Stomach smooth muscle (tissue), 2 donors: Measurements from ENCODE around the gene ABCA4.

Source experiments
- H3K27ac ChIP-seq: one replicate; pipeline ENCODE4 v1.7.0; 2013; ENCODE audit warnings: mild to moderate bottlenecking, low read length, inconsistent platforms
- H3K27me3 ChIP-seq, 2 donors: one replicate each; pipeline ENCODE4 v1.7.0; 2013; ENCODE audit warnings: low read length in 2 of 2; ENCODE audit not compliant: insufficient read depth in 2 of 2, control insufficient read depth in 1 of 2
- H3K36me3 ChIP-seq, 2 donors: one replicate each; pipeline ENCODE4 v1.7.0; 2013; ENCODE audit warnings: low read length in 2 of 2; ENCODE audit not compliant: control insufficient read depth in 2 of 2, insufficient read depth in 2 of 2
- H3K4me1 ChIP-seq: one replicate; pipeline ENCODE4 v1.7.0; 2013; ENCODE audit warnings: low read length; ENCODE audit not compliant: control insufficient read depth, insufficient read depth
- H3K4me3 ChIP-seq, 2 donors: one replicate each; pipeline ENCODE4 v1.7.0; 2013; ENCODE audit warnings: low read length in 2 of 2
- H3K9ac ChIP-seq, 2 donors: one replicate each; pipeline ENCODE4 v1.7.0; 2013; ENCODE audit warnings: low read length in 2 of 2, mild to moderate bottlenecking in 1 of 2
- H3K9me3 ChIP-seq, 2 donors: one replicate each; pipeline ENCODE4 v1.7.0; 2013; ENCODE audit warnings: low read length in 2 of 2; ENCODE audit not compliant: control insufficient read depth in 2 of 2
- donor health status: healthy.
- donor health status: Pancreatic carcinoma.

ABCA4 gene

GRCh38 chr1:94081566-94082344 is 39.2 kb downstream of the ABCA4 start:
- Histone ChIP-seq H3K9ac (no peak overlapping the region), H3K27me3 (peaks cover 0 to under 1% of the 10 kb centered on the region in 2 donors), H3K4me3 (no peak overlapping the region), H3K36me3 (no peaks in the 10 kb centered on the region), H3K4me1 (no peaks in the 10 kb centered on the region), H3K27ac (no peak overlapping the region), H3K9me3 (no peaks in the 10 kb centered on the region)

GRCh38 chr1:94079989-94080388 is 41.0 kb downstream of the ABCA4 start:
- Histone ChIP-seq H3K9me3 (no peaks in the 10 kb centered on the region), H3K4me1 (no peaks in the 10 kb centered on the region), H3K9ac (no peak overlapping the region), H3K36me3 (no peaks in the 10 kb centered on the region), H3K27me3 (no peaks in the 10 kb centered on the region), H3K4me3 (no peak overlapping the region), H3K27ac (no peak overlapping the region)

GRCh38 chr1:94079080-94079940 is 41.6 kb downstream of the ABCA4 start:
- no peaks in the 10 kb centered on the region for H3K9me3 ChIP-seq
- no peak overlapping the region for H3K9ac ChIP-seq
- no peaks in the 10 kb centered on the region for H3K27me3 ChIP-seq
- no peak overlapping the region for H3K4me3 ChIP-seq
- no peaks in the 10 kb centered on the region for H3K36me3 ChIP-seq
- H3K4me1 ChIP-seq, result no peaks in the 10 kb centered on the region
- H3K27ac ChIP-seq, result no peak overlapping the region

GRCh38 chr1:94072840-94073522 is 48.0 kb downstream of the ABCA4 start:
- Histone ChIP-seq H3K36me3 (no peaks in the 10 kb centered on the region), H3K4me3 (no peak overlapping the region), H3K9ac (no peak overlapping the region), H3K9me3 (no peaks in the 10 kb centered on the region), H3K4me1 (peaks cover 13% of the 10 kb centered on the region), H3K27me3 (no peaks in the 10 kb centered on the region), H3K27ac (no peak overlapping the region)

- H3K9ac ChIP-seq, result no peak overlapping the region
- H3K36me3 ChIP-seq, result no peaks in the 10 kb centered on the region
- no peaks in the 10 kb centered on the region for H3K9me3 ChIP-seq
- H3K27me3 ChIP-seq, result no peaks in the 10 kb centered on the region
- H3K4me3 ChIP-seq, result no peak overlapping the region
- H3K4me1 ChIP-seq, result peaks cover 13% of the 10 kb centered on the region
- H3K27ac ChIP-seq, result no peak overlapping the region
Measured at GRCh38 chr1:94071976-94072375, 49.0 kb downstream of the ABCA4 start.

GRCh38 chr1:94071391-94071790 is 49.6 kb downstream of the ABCA4 start:
- H3K27me3 ChIP-seq, result no peaks in the 10 kb centered on the region
- no peak overlapping the region for H3K4me3 ChIP-seq
- H3K9ac ChIP-seq, result no peak overlapping the region
- peaks cover 13% of the 10 kb centered on the region for H3K4me1 ChIP-seq
- no peaks in the 10 kb centered on the region for H3K36me3 ChIP-seq
- H3K27ac ChIP-seq, result no peak overlapping the region
- H3K9me3 ChIP-seq, result no peaks in the 10 kb centered on the region

GRCh38 chr1:94070865-94071264 is 50.1 kb downstream of the ABCA4 start:
- Histone ChIP-seq H3K9me3 (no peaks in the 10 kb centered on the region), H3K4me3 (no peak overlapping the region), H3K36me3 (no peaks in the 10 kb centered on the region), H3K27me3 (no peaks in the 10 kb centered on the region), H3K4me1 (peaks cover 13% of the 10 kb centered on the region), H3K27ac (no peak overlapping the region), H3K9ac (no peak overlapping the region)

GRCh38 chr1:94069919-94070285 is 51.0 kb downstream of the ABCA4 start:
- Histone ChIP-seq H3K36me3 (no peaks in the 10 kb centered on the region), H3K27me3 (no peaks in the 10 kb centered on the region), H3K4me3 (no peak overlapping the region), H3K9me3 (no peaks in the 10 kb centered on the region), H3K4me1 (peaks cover 13% of the 10 kb centered on the region), H3K9ac (no peak overlapping the region), H3K27ac (no peak overlapping the region)

- H3K4me3 ChIP-seq, result no peak overlapping the region
- H3K27me3 ChIP-seq, result no peaks in the 10 kb centered on the region
- no peaks in the 10 kb centered on the region for H3K9me3 ChIP-seq
- H3K27ac ChIP-seq, result peak overlapping the region; percentile 24
- H3K36me3 ChIP-seq, result no peaks in the 10 kb centered on the region
- H3K4me1 ChIP-seq, result peaks cover 13% of the 10 kb centered on the region
- no peak overlapping the region for H3K9ac ChIP-seq
Measured at GRCh38 chr1:94068999-94069918, 51.7 kb downstream of the ABCA4 start.
